GM20000 (cell line): Measurements from ENCODE around the gene FAM13A.

Experiments used
- DNase-seq: peaks from one replicate; pipeline ENCODE4 v3.0.0; 2012; ENCODE audit warnings: low spot score
- CTCF ChIP-seq: IDR thresholded peaks from 2 replicates; pipeline ENCODE4 v1.5.1; 2012; ENCODE audit warnings: mild to moderate bottlenecking, control low read depth; ENCODE audit errors: extremely low read depth, missing control alignments

Gene FAM13A

DNA sequence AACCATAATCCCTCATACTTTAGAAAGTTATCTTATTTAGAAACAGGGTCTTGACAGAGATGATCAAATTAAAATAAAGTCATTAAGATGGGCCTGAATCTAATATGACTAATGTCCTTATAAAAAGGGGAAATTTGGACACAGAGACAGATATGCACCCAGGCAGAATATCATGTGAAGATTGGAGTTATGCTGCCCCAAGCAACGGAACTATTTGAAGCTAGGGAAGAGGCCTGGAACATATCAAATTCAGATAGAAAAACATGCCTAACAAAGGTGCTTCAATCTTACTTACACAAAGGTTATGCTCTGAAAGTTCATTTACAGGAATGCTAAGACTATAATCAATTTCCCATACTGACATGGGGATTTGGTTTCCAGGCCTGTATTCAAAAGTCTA lies 246.7 kb downstream of the FAM13A start:
- DNase-seq, result no peak
- TF ChIP-seq CTCF, result no peak

GRCh38 chr4:88809576-88810219 lies 247.3 kb downstream of the FAM13A start:
- no peak for DNase-seq
- no peak for TF ChIP-seq CTCF

GRCh38 chr4:88809101-88809500 lies 247.9 kb downstream of the FAM13A start:
- no peak for DNase-seq
- TF ChIP-seq CTCF, result no peak

GRCh38 chr4:88807499-88807898 lies 249.5 kb downstream of the FAM13A start:
- no peak for TF ChIP-seq CTCF
- no peak for DNase-seq

GRCh38 chr4:88804234-88804633 lies 252.8 kb downstream of the FAM13A start:
- no peak for DNase-seq
- no peak for TF ChIP-seq CTCF

GRCh38 chr4:88803600-88804096 lies 253.3 kb downstream of the FAM13A start:
- TF ChIP-seq CTCF, result no peak
- no peak for DNase-seq

DNA sequence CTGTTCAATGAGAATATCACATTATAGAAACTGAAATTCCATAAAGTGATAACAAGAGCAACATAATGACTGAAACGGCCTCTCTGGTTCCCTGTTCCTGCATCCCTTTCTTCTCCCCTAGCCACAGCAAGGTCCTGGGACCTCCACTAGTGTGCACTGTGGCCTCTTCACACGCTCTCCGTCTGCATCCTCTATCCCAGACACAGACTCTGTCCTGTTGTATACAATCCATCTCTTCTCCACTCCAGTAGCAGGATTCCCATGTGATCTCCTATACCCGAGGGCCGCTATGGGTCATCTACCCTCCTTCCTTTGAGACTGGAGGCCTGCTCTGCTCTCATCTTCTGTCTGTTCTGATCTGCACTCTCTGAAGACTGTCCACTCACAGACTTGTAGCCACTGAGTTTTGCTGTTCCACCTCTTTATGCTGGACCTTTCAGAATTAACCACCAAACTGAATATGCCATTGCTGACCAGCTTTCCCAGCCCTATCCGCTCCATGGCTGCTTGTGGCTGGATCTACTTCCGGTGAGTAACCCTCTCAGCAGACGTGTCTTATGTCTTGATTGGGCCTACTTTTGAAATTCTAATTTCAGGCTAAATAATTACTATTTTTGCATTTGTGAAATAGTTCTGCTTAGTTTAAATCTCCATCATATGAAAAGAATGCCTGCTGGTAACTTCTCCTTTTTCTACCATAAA lies 254.2 kb downstream of the FAM13A start:
- no peak for TF ChIP-seq CTCF
- no peak for DNase-seq
